Breast epithelium (tissue), 4 donors: ENCODE measurements around the gene CARD10. TPM values are rescaled to one million over a fixed set of nuclear protein-coding genes. Genes with fewer than 3 reads are reported as not detected.
"Not testable (repeated sequence)": the region's sequence is repeated elsewhere in the genome, so short reads cannot be mapped to it uniquely, and the experiment has no call there.

ENCODE experiments used
- DNase-seq, 2 donors: peaks; one replicate each; pipeline ENCODE4 v3.0.0-alpha.2; 2019; ENCODE audit warnings: low spot score in 2 of 2
- H3K27ac ChIP-seq, 2 donors: fragments of 200-600 bp; sonication (generic) in 1 of 2; one replicate each; pipeline ENCODE4 v1.5.1; 2016 to 2019; ENCODE audit warnings: mild to moderate bottlenecking in 1 of 2
- H3K27me3 ChIP-seq, 2 donors: fragments of 200-600 bp; sonication (generic) in 1 of 2; one replicate each; pipeline versions ENCODE4 v1.5.1 to v1.6.0; 2017 to 2019; ENCODE audit warnings: control low read depth in 1 of 2, mild to moderate bottlenecking in 1 of 2
- H3K36me3 ChIP-seq: fragments of 200-600 bp; one replicate; pipeline ENCODE4 v1.5.1; 2019
- H3K4me1 ChIP-seq, 2 donors: fragments of 200-600 bp; sonication (generic); one replicate each; pipeline ENCODE4 v1.5.1; 2016 to 2019; ENCODE audit warnings: control low read depth in 1 of 2
- H3K4me3 ChIP-seq, 3 donors: fragments of 200-600 bp; sonication (generic); 1 replicate in 2 of 3; 2 replicates in 1 of 3; pipeline ENCODE4 v1.5.1; 2016 to 2019; ENCODE audit warnings: mild to moderate bottlenecking in 3 of 3, moderate library complexity in 2 of 3
- H3K9me3 ChIP-seq, 2 donors: fragments of 200-600 bp; sonication (generic) in 1 of 2; one replicate each; pipeline ENCODE4 v1.5.1; 2016 to 2019; ENCODE audit warnings: control low read depth in 1 of 2
- CTCF ChIP-seq, 3 donors: fragments of 450-650 bp; IDR thresholded peaks; one replicate each; pipeline ENCODE4 v1.5.1; 2016 to 2017; ENCODE audit warnings: antibody characterized with exemption in 3 of 3, mild to moderate bottlenecking in 3 of 3, moderate library complexity in 3 of 3
- POLR2A ChIP-seq: fragments of 450-650 bp; IDR thresholded peaks from one replicate; pipeline ENCODE4 v1.6.1; 2016; ENCODE audit warnings: antibody characterized with exemption, mild to moderate bottlenecking, moderate library complexity
- POLR2AphosphoS5 ChIP-seq, 3 donors: sonication (generic); formaldehyde crosslinking; IDR thresholded peaks; one replicate each; pipeline ENCODE4 v1.6.1; 2017; ENCODE audit warnings: antibody characterized with exemption in 3 of 3
- intact Hi-C: fragments of 100-400 bp; cut with DNase I; formaldehyde crosslinking; loops from one replicate; pipeline ENCODE4 v1.15.1; 2023; ENCODE audit warnings: low total_unique reads
- total RNA-seq, 3 donors: library from RNA; depleted of rRNA; stranded (reverse); fragments of >200 nt; gene quantifications; one replicate each; pipeline ENCODE4 v1.1.0, GENCODE V29; 2016

Gene CARD10
- total RNA-seq, 3 donors from 2014 or later = 2.9 to 12.1 (median 10.2) TPM

- Histone ChIP-seq H3K4me3 (no peak overlapping the region), H3K27ac (peak overlapping the region; percentile 71 to 86), H3K27me3 (no peaks in the 10 kb centered on the region), H3K4me1 (peaks cover 8 to 33% of the 10 kb centered on the region in 2 donors), H3K9me3 (no peaks in the 10 kb centered on the region), H3K36me3 (no peaks in the 10 kb centered on the region)
- intact Hi-C loops = no loop called here
- TF ChIP-seq POLR2A (no peak), POLR2AphosphoS5 (IDR thresholded peaks at IDR 0.05) (no peak), CTCF (IDR thresholded peaks at IDR 0.05) (no peak)
- no peak for DNase-seq
Observed at GRCh38 chr22:37552524-37553163, 33.4 kb upstream of the CARD10 start.

DNA sequence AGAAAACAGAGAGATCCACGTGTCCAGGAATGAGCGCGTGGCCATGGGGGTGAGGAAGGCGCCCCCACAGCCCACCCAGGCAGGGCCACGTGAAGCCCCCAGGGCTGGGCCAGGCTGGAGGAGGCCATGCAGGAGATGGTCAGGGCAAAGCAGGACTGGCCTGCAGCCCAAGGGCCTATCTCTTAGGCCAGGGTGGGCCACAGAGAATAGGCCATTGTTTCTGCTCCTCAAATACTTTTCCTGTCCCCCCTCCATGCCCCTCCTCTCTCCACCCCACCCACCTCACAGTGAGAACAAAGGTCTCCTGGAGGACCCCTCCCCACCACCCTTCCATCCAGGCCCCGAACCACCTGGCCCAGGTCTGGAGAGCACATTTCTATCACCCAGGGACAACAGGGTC lies 32.8 kb upstream of the CARD10 start:
- no peak for DNase-seq
- intact Hi-C loops = no loop called here
- no peaks in the 10 kb centered on the region for H3K27me3 ChIP-seq
- H3K36me3 ChIP-seq = no peaks in the 10 kb centered on the region
- H3K4me3 ChIP-seq = no peak overlapping the region
- peak overlapping the region; percentile 71 to 86 for H3K27ac ChIP-seq
- TF ChIP-seq POLR2A (no peak), POLR2AphosphoS5 (IDR thresholded peaks at IDR 0.05) (no peak), CTCF (IDR thresholded peaks at IDR 0.05) (no peak)
- peaks cover 11 to 36% of the 10 kb centered on the region in 2 donors for H3K4me1 ChIP-seq
- no peaks in the 10 kb centered on the region for H3K9me3 ChIP-seq

DNA sequence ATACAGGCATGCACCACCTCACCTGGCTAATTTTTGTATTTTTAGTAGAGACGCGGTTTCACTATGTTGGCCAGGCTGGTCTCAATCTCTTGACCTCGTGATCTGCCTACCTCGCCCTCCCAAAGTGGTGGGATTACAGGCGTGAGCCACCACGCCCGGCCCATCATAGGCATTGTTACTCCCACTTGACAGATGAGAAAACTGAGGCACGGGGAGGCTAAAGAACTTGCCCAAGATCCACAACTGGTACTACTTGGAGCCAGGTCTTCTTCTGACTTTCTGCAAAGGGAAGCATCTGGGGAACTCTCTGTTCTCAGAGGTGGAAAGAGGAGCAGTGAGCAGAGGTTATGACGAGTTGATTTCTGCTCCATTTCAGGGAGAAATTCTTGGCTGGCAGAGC lies 31.7 kb upstream of the CARD10 start:
- Histone ChIP-seq H3K27ac (peak overlapping the region in 1 of 2 donors; percentile 42), H3K4me1 (peaks cover 18 to 46% of the 10 kb centered on the region in 2 donors)
- H3K36me3 ChIP-seq, DNase-seq, H3K9me3 ChIP-seq, H3K27me3 ChIP-seq, H3K4me3 ChIP-seq, intact Hi-C loops: not testable (repeated sequence)

DNA sequence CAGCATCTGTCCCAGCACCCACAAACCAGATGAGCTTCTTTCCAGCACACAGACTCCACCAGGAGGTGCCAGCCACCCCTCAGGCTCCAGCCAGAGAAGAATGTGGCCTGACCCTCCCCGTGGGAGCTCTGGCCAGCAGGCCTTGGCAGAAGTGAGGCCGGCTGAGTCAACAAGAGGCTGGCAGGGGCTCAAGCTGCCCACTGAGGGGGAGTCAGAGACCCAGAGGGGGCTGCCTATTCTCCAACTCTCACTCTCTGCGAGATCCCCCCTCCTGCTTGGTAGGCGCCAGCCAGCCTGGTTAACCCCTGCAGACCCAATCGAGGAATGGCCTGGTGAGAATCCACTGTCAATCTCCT lies 30.5 kb upstream of the CARD10 start:
- H3K36me3 ChIP-seq = no peaks in the 10 kb centered on the region
- no peaks in the 10 kb centered on the region for H3K9me3 ChIP-seq
- H3K27ac ChIP-seq = peak overlapping the region; percentile 73
- H3K4me3 ChIP-seq = no peak overlapping the region
- peaks cover 24 to 58% of the 10 kb centered on the region in 2 donors for H3K4me1 ChIP-seq
- TF ChIP-seq CTCF (IDR thresholded peaks at IDR 0.05) = peak in 1 of 3 donors; percentile 14
- peak; percentile 6 to 28 (median 13) for TF ChIP-seq POLR2AphosphoS5 (IDR thresholded peaks at IDR 0.05)
- TF ChIP-seq POLR2A = no peak
- intact Hi-C loops = loop anchor here (5.0 to 10.0 kb wide), 2 partner anchors 45 to 1302 kb away; no protein-coding TSS in a partner anchor
- DNase-seq = peak; percentile 76 to 84
- no peaks in the 10 kb centered on the region for H3K27me3 ChIP-seq

DNA sequence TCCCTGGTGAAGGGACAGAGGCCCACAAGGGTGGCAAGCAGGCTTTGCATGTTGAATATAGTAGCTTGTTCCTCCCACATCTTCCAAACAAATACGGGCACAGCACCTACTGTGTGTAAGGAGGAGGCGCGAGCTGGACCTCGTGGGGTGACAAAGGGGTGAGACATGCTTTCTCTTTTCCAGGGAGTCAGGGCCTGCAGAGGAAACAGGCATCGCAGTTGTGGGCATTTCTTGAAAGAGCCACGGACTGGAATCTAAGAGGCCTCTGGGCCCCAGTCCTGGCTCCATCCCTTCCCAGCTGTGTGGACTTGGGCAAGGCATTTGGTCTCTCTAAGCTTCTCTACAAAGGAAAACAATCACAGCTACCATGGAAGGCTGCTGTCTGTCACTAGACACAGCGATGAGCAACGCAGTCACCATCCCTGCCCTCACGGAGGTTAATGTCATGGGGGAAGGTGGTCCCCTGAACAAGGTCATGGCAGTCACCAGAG lies 28.1 kb upstream of the CARD10 start:
- Histone ChIP-seq H3K27me3 (no peaks in the 10 kb centered on the region), H3K27ac (peak overlapping the region; percentile 96 to 98), H3K4me3 (no peak overlapping the region), H3K9me3 (no peaks in the 10 kb centered on the region), H3K4me1 (peaks cover 20 to 51% of the 10 kb centered on the region in 2 donors), H3K36me3 (no peaks in the 10 kb centered on the region)
- intact Hi-C loops = loop anchor here (5.0 to 10.0 kb wide), 2 partner anchors 48 to 1300 kb away; no protein-coding TSS in a partner anchor
- no peak for DNase-seq
- no peak for TF ChIP-seq POLR2AphosphoS5 (IDR thresholded peaks at IDR 0.05)
- no peak for TF ChIP-seq CTCF (IDR thresholded peaks at IDR 0.05)
- no peak for TF ChIP-seq POLR2A
